MV-4-11 (cell line): Measurements from ENCODE around the gene ARHGAP24.
"Not testable (repeated sequence)": the region's sequence is repeated elsewhere in the genome, so short reads cannot be mapped to it uniquely, and the experiment has no call there.

Experiments
- DNase-seq: peaks from one replicate; lab custom pipeline; 2025; lab: John Stamatoyannopoulos, UW

Gene ARHGAP24

DNA sequence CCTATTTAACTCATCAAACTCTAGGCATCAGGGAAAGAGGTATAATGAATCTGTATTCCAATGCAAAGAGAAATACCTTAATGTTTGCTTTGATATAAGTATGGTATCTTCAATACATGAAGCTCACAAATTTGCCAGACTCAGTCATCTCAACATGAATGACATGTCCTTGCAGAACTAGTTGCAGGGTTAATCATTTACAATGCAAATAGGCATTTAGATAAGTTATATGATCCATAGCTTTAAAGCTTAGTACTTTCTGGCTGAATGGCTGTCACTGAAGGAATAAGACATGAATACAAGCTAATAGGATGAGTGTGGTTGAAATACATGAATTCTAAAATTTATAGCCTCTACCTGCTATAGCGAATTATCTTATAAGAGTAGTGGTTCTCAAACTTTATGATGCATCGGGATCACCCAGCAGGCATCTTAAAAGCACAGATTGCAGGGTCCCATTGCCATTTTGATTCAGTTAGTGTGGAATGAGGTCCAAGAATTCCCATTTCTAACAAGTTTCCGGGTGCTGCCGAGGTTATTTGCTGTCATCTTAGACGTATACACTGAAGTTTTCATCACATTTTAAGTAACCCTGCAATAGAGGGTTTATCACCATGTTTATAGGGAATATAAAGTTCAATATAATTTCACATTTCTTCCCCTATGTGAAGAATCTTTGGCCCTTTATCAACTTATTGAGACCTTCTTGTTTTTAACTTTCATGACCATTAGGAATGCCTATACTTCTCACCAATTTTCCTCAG lies 439.2 kb downstream of the ARHGAP24 start:
- DNase-seq = no peak

DNA sequence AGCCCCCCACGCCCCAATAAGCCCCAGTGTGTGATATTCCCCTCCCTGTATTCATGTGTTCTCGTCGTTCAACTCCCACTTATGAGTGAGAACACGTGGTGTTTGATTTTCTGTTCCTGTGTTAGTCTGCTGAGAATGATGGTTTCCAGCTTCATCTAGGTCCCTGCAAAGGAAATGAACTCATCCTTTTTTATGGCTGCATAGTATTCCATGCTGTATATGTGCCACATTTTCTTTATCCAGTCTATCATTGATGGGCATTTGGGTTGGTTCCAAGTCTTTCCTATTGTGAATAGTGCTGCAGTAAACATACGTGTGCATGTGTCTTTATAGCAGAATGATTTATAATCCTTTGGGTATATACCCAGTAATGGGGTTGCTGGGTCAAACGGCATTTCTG lies 440.6 kb downstream of the ARHGAP24 start:
- not testable (repeated sequence) for DNase-seq

DNA sequence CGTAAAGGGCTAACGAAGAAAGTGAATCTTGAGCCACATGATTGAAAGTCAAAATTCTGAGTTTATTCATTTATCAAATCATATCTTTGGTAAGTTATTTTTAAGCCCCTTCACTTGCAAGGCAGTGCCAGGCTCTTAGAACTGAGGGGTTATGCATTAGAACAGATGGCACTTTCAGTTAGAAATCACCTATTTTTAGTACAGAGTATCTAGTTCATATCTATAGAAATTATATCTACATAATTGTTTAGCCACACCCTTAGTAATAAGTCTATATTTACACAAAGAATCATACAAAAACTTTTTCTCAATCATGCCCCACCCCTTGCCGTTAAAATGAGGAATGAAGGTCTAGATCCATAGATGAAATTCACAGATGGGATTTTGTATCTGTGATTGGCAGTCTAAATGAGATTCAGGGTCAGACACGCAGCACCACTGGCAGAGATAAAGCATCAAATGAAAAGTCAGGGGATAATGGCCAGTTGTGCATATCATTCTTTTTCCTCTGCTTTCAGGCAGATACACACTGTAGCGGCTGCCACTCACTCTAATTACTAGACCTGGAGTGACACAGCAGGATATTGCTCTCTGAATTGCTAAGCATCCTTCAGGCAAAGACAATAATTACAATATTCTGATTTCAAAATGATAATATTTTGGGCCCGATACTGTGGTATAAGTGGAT lies 444.4 kb downstream of the ARHGAP24 start:
- DNase-seq = no peak

DNA sequence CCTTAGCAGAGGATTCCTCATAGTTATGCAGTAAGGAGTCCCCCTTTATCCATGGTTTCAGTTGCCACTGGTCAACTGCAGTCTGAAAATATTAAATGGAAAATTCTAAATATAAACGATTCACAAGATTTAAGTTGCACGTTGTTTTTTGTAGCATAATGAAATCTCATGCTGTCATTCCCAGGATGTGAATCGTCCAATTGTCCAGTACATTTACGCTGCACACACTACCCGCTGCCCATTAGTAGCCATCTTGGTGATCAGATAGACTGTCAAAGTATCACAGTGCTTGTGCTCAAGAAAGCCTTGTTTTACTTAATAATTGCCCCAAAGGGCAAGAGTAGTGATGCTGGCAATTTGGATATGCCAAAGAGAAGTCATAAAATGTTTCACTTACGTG lies 450.1 kb downstream of the ARHGAP24 start:
- DNase-seq = no peak

DNA sequence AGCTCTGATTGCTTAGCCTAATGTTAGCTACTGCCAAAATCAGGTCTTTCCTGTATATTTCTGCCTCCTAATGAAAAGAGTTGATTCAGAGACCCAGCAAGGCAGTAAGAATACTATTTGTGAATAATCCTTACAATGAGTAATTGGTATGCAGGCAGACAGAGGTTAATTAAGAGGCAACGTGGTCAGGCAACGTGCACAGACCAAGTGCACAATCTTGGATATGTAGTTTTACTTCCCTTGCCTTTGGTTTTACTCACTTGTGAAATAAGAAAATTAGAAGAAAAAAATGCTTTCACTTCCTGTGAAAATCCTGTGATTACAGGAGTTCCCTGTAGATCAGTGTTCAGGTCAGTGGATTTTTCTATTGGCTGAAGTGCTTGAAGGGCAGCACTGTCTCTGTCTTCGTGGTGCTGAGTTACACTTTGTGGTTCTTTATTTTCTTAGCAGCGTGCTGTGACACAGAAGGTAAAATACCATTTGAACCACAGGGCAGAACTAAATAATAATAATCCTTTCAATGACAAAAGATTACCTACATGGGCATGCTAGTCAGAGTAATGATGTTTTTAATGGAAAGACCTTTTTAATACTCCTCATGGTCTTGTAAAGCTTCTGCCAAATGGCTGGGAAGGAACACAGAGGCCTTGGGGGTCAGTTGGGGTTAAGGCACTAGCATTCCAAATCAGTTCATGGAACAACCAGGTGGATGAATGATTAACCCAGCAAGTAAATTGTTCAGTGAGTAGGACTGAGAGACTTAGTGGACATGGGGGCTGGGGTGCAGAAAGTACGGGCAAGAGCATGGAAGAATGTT lies 454.0 kb downstream of the ARHGAP24 start:
- DNase-seq = peak; percentile 79

DNA sequence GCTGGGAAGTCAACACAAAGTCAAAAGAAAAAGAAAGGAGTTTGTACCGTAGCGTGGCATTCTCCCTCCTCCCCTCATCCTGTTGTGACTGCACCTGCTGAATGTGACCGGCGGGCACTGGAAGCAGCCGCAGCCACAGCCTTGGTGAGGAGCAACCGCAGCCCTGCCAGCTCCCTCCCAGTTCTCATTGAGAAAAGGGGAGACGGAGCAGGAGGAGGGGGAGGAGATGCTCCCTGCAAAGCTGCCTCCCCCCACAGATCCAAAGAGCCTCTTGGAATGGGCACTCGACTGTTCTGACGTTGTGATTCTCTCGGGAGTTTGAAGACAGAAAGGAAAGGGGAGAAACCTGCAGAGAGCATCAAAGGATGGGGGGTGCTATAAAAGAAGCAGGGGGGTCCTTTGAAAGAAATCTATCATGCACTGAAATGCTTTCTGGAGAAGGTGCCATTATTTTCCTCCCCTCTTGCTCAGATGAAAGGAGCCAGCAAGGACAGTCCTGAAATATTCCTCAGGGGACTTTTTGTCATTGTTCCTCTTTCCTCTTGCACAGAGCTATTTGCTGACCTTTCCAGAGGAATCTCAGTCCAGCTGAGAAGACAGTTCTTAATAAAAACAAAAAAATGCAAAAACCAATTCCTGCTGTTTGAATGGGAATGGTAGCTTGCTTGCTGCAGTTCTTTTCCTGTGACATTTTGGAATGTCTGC lies 455.2 kb downstream of the ARHGAP24 start:
- DNase-seq = no peak

DNA sequence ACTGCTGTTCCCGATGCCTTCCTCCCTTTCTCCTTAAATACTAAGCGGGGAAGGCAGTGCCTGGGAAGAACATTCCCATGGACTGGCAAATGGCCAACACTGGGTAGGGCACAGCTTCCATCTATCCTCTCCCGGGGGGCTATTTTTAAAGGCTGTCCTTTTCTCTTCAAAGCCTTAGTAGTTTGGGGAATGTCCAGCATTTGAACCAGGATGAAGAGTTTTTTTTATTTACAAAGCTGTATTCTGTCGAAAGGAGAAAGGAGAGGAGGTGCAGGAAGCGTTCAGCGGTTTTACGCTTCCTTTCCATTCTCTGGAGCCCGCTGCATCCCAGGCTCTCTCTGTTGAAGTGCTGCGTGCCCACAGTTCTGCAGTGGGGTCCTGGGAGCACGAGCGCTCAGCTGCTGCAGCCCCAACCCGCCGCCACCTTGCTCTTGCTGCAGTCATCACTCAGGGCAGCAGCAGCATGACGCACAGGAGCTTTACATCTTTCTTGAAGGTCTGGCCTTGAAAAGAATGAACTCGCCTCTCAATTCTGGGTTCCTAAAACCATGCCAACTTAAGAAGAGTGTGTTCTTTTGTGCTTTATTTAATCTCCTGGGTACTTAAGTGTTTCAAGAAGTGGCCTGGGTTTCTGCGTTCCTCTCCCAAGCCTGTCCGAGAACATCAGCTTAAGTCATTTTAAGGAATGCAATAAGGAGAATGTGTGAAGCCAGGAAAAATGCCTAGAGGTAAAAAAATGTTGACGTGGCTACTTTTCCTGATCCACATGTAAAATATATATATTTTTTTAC lies 457.7 kb downstream of the ARHGAP24 start:
- DNase-seq = no peak

DNA sequence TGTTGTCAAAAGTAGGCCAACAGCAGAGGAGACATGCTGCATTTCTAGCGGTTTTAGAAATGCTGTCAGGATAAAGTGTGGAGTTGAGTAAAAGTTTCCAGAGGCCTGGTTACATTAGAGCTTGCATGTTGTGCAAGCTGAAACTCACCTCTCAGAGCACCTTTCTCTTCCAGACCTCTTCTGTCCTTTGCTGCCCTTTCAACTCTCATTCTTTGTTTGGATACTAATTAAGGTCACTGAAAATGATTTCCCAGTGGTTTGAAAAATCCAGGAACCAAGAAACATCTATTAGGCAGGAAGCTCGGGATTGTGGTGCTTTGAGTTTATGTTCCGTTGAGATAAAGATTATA lies 458.3 kb downstream of the ARHGAP24 start:
- no peak for DNase-seq

DNA sequence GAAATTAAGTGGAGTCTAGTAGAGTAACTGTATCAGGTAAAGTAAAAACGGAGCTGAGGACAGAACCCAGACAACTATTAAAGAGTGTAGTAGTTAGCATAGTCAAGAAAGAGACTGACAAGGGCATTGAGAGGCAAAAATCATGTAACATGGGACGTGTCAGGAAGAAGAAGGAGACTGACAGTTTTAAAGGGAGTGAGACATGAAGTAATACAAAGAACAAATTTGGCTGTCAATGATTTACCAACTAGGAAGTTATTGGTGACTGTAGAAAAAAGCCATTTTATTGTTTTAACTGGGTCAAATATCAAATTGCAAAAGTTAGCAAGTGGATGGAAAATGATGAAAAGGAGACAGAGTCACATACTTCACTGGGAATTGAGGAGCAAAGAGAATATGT lies 462.6 kb downstream of the ARHGAP24 start:
- DNase-seq = no peak

DNA sequence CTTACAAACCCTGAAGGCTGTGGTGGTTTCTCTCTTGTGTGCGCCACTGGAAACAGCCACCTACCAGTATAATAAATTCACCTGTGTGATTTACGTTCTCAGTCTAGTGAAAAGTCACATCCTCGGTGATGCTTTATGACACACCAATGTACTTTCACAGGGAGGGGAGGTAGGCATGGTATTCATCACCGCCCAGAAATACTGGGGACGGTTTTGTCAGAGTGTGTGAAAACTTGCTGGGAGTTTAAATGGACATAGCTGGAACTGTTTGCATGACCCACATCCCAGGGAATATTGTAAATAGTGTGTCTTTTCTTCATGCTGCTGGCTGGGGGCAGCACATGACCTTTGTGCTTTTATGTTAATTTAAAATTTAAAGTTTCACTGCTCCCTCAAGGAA lies 463.1 kb downstream of the ARHGAP24 start:
- no peak for DNase-seq

DNA sequence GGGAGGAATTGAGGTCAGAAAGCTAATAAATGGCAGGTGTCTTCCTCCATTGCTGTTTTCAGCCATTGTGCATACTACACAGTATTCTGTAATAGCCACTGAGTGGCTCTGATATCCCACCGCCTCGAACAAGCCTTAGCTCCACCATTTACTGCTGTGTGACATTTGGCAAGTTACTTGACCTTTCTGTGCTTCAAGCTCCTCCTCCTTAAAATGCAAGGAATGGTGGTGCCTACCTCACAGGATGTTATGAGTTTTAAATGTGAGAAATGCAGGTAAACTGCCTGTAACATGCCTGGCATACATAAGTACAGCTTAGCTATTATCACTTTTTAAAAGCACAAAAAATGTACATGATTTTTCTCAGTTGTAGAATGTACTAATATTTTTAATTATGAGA lies 464.0 kb downstream of the ARHGAP24 start:
- DNase-seq = no peak

DNA sequence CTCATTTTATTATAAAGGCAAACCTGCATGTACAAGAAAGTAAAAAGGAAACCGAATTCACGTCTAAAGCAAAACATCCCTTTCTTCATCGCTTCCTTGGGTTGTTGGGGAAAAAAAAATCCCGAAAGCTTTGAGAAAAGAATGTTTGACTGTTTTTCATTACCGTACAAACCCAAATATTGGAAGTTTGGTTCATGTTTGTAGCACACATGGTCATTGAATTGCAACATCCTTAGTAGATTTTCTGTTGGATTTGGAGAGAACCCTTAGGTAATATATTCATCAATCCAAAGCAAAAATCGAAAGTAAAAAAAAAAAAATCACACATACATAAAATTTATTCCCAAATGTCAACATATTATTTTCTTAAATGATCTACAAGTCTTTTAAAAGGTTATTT lies 464.6 kb downstream of the ARHGAP24 start:
- DNase-seq = no peak

DNA sequence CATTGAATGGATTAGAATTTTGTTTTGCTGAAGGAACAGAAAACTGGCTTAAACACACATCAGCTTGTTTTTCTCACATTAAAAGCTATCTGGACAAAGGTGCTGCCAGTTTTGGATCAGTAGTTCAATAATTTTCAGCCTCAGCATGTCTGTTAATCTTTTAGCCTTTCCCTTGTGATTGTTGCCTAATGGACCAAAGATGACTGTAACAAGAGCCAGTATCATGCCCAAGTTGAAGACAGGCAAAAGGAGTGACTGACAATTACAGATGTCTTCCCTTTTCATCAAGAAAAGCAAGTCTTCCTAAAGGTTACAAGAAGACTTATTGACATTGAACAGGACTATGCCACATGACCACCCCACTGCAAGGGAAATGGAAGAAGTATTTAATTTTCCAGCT lies 465.2 kb downstream of the ARHGAP24 start:
- no peak for DNase-seq

DNA sequence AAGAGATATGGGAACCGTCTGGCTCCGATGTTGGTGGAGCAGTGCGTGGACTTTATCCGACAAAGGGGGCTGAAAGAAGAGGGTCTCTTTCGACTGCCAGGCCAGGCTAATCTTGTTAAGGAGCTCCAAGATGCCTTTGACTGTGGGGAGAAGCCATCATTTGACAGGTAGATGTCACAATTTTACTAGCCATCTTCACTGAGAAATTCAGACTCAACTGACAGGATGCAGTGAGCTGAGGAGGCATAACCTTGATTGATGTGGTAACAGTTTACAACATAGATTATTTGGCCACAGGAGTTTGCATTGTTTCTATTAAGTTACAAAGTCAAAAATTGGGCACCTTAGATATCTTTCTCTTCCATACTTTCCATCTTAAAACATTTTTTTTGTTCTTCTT lies 467.2 kb downstream of the ARHGAP24 start:
- DNase-seq = no peak

DNA sequence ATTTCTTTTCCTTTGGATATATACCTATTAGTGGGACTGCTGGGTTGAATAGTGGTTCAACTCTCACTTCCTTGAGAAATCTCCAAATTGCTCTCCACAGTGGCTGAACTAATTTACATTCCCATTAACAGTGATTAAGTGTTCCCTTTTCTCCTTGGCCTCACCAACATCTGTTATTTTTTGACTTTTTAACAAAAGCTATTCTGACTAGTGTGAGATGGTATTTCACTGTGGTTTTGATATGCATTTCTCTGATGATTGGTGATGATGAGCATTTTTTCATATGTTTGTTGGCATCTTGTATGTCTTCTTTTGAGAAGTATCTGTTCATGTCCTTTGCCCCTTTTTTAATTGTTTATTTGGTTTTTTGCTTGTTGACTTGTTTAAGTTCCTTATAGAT lies 471.9 kb downstream of the ARHGAP24 start:
- DNase-seq = no peak

DNA sequence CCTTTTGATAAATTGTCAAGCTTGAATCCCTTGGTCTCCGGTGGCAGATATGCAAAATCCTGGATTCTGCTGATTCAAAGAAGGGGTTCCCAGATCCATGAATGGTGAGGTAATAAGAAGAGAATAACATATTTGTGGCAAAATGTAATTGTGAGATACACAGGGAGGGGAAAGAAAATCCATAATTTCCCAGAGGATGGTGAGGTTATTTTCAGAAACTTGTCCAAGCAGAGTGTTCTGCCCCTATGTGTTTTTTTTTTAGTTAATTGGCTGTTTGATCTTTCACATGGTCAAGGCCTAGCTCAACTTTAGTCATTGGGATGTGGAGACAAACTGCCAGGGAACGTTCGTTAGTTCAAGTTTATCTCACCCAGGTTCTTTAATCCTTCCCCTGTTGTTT lies 476.1 kb downstream of the ARHGAP24 start:
- no peak for DNase-seq

DNA sequence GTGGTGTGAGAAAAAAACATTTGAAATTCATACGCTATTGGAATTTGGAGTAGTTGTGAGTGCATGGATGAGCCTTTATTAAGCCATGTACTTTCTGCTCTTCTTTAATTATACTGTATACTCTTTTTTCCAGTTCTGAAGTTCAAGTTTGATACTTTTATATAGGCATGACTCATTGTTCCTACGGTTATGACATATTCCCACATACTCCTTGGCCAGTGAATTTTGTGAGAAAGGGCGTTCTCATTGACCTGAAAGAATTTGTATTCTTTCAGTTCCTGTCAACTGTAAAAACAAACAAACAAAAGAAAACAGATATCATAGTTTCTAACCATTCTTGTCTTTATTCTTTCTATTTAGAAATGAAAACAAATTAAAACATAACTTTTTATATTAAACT lies 477.6 kb downstream of the ARHGAP24 start:
- no peak for DNase-seq

DNA sequence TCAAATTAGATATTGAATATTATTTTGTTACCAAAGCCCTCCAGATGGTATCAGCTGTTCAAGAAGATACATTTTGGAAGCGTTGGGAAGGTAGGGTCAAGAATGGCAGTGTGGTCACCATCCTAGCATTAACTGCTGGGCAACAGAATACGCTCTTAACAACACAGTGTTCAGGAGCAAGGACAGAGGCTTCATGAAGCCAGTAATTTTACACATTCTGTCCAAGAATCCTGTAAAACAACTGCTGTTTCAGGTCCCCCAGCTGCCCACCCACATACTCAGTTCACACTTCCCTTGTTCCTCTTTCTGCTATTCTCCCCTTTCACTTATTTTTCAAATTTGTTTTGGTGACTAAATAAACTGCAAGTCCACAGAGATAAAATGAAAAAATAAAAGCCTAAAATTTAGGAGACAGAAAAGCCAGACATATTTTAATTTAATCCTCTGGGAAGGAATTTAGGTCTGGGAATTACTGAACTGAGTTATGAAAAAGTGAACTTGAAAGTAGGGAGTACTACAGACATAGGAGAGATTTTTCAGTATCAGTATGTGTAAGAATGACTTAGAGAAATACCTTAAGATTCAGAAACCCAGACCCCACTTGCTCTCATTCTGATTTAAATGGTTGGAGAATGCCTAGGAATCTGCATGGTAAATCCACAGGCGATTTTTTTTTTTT lies 478.2 kb downstream of the ARHGAP24 start:
- no peak for DNase-seq

DNA sequence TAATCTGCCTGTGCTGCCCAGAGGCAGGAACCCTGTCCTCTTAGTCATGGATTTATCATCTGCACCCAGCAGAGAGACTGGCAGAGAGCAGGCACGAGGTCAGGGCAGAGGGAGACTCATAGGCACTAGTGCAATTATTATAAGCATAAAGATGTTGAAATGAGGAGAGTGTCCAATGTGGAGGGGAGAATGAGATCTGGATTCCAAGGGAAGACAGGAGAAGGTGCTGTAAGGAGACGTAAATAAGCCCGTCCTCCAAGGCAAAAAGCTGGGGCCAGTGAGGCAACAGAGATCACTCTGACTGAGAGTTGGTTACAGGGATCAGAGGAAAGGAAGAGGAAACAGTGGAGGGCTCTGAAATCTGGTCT lies 478.7 kb downstream of the ARHGAP24 start:
- no peak for DNase-seq

DNA sequence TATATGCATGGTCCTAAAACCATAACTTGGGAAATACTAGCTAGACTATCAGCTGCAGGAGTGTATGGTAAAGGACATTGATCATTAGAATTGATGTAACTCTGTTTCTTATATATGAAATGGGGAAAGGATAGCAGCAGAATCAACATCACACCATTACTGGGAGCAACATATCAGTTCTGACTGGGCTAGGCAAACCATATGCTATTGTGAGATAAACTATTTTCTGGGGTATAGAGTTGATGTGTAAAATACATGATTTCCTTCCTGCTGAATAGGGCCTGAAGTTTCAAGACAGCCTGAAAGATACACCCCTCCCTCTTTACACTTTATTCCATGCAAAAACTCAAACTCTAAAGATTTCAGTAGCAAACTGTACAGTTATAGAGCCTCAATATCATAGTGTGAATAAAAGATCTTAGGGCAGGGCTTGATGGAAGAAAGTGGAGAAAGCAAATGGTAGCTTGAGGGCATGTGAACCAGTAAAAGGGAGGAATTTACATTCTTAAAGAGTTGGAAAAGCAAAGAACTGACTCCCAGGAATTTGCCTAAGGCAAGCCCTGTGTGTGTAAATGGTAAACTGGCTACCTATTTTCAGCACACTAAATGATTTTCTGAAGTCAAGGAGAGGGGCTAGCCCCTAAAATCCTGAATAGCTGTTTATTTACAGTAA lies 480.8 kb downstream of the ARHGAP24 start:
- no peak for DNase-seq
